BJ (cell line): ENCODE results near the gene TMEM82. TPM values are rescaled to one million over a fixed set of nuclear protein-coding genes. Genes with fewer than 3 reads are reported as not detected.

Experiments used
- CTCF ChIA-PET: fragments of 350-600 bp; formaldehyde crosslinking; extraction: SDS; loops from one replicate; lab custom pipeline; 2021; ENCODE audit warnings: antibody characterized with exemption, inconsistent platforms; lab: Yijun Ruan, JAX
- POLR2A ChIA-PET: fragments of 300-600 bp; sonication (Branson Sonifier 250); formaldehyde crosslinking; extraction: SDS; loops from one replicate; lab custom pipeline; 2021; ENCODE audit warnings: antibody characterized with exemption; lab: Charles Lee
- DNase-seq: peaks from one replicate; pipeline ENCODE4 v3.0.0-alpha.2; 2011; ENCODE audit warnings: low read depth
- H3K27me3 ChIP-seq: 2 replicates; pipeline ENCODE4 v1.6.0; 2011; ENCODE audit warnings: low read length; ENCODE audit not compliant: control insufficient read depth, insufficient read depth
- H3K36me3 ChIP-seq: 2 replicates; pipeline ENCODE4 v1.5.1; 2011; ENCODE audit warnings: low read length; ENCODE audit not compliant: control insufficient read depth, insufficient read depth
- H3K4me3 ChIP-seq: 2 replicates; pipeline ENCODE4 v1.5.1; 2011; ENCODE audit warnings: low read depth, mild to moderate bottlenecking, control low read depth, low read length
- polyA plus RNA-seq: library from polyadenylated mRNA; depleted of rRNA; stranded (reverse); fragments of >200 nt; gene quantifications from 2 replicates; pipeline ENCODE4 v1.2.3, GENCODE V29; 2011
- TF ChIP-seq, protein P1 (sequence below): IDR thresholded peaks from 2 replicates; pipeline ENCODE4 v1.5.1; 2011; ENCODE audit warnings: low read depth, mild to moderate bottlenecking, control low read depth, inconsistent platforms, low read length, moderate library complexity; ENCODE audit not compliant: insufficient read depth

Gene TMEM82
- polyA plus RNA-seq, 1 experiment, result not detected

DNA sequence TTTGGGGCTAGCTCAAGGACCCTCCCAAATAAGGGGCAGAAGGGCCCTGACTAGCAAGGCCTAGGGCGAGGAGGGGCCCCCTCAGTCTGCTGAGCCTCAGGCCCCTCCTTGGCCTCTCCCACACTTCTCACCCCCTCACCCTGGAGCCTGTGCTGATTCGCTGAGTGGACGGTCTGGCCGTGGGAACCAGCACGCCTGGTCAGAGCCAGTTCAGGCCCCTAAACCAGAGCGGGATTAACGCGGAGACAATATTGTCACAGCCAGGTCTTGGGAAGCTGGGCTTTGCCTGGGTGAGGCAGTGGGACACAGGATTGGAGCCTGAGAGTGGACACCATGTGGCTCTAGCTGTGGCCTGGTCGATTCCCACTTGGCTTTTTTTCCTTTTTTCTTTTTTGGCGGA lies 11.5 kb downstream of the TMEM82 start:
- no peak for DNase-seq
- CTCF ChIA-PET, result interaction anchor here (0.9 kb wide), 1 partner anchor 13 kb away, joined by 4 read pairs; no protein-coding TSS in a partner anchor
- Histone ChIP-seq H3K36me3 (no peaks in the 10 kb centered on the region), H3K4me3 (no peak overlapping the region), H3K27me3 (no peaks in the 10 kb centered on the region)
- POLR2A ChIA-PET, result no interaction called here
- TF ChIP-seq, protein P1, sequence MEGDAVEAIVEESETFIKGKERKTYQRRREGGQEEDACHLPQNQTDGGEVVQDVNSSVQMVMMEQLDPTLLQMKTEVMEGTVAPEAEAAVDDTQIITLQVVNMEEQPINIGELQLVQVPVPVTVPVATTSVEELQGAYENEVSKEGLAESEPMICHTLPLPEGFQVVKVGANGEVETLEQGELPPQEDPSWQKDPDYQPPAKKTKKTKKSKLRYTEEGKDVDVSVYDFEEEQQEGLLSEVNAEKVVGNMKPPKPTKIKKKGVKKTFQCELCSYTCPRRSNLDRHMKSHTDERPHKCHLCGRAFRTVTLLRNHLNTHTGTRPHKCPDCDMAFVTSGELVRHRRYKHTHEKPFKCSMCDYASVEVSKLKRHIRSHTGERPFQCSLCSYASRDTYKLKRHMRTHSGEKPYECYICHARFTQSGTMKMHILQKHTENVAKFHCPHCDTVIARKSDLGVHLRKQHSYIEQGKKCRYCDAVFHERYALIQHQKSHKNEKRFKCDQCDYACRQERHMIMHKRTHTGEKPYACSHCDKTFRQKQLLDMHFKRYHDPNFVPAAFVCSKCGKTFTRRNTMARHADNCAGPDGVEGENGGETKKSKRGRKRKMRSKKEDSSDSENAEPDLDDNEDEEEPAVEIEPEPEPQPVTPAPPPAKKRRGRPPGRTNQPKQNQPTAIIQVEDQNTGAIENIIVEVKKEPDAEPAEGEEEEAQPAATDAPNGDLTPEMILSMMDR, result no peak

DNA sequence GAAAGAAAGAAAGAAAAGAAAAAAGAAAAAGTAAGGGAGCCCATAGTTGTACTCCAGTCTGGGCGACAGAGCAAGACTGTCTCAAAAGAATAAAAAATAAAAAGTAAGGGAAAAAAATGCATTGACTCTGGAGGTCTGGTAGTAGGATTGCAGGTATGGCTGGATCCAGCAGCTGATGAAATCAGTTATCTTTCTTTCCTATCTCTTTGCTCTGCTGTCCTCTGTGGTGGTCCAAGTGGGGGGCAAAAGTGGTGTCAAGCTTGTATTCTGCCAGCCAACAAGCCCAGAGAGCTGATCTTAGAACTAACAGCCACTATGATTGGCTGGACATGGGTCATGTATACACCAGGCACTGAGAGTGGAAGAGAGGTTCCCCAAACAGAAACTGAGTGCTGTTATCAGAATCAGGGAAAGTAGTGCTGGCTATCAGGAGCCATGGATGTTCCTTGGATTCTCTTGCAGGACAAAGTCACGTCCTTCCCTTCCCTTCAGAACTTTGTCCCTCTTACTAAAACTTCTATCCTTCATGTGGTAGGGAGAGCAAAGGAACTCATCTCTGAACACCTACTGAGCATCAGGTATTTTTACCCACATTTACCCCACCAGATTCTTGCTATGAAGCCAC lies 12.8 kb downstream of the TMEM82 start:
- no peak for DNase-seq
- POLR2A ChIA-PET, result interaction anchor here (0.5 kb wide), 1 partner anchor 170 kb away, joined by 3 read pairs; no protein-coding TSS in a partner anchor
- Histone ChIP-seq H3K27me3 (no peaks in the 10 kb centered on the region), H3K4me3 (no peak overlapping the region), H3K36me3 (no peaks in the 10 kb centered on the region)
- TF ChIP-seq, protein P1, result no peak
- CTCF ChIA-PET, result interaction anchor here (3.2 kb wide), 1 partner anchor 14 kb away, joined by 12 read pairs; no protein-coding TSS in a partner anchor

DNA sequence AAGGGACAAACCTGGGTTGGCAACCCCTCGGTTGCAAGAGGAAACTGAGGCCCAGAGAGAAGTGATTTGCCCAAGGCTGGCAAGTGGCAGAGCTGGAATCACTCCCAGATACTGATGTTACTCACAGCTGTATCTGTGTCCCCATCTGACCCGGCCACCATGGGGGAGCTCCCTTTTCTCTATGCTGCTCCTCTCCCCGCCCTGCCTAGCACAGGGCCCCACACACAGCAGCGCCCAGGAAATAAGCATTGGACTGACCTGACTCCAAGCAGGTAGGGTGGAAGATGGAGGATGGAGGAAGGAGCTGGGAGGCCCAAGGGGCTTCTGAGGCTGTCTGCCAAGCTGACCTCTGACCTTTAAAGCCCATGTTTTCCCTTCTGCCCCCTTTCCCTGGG lies 13.3 kb downstream of the TMEM82 start:
- DNase-seq, result no peak
- POLR2A ChIA-PET, result interaction anchor here (0.5 kb wide), 1 partner anchor 169 kb away, joined by 3 read pairs; no protein-coding TSS in a partner anchor
- CTCF ChIA-PET, result interaction anchor here (0.8 to 3.2 kb wide), 2 partner anchors 15 to 37 kb away, joined by 3 to 12 read pairs; no protein-coding TSS in a partner anchor
- no peaks in the 10 kb centered on the region for H3K27me3 ChIP-seq
- H3K36me3 ChIP-seq, result no peaks in the 10 kb centered on the region
- H3K4me3 ChIP-seq, result no peak overlapping the region
- TF ChIP-seq, protein P1, result no peak

DNA sequence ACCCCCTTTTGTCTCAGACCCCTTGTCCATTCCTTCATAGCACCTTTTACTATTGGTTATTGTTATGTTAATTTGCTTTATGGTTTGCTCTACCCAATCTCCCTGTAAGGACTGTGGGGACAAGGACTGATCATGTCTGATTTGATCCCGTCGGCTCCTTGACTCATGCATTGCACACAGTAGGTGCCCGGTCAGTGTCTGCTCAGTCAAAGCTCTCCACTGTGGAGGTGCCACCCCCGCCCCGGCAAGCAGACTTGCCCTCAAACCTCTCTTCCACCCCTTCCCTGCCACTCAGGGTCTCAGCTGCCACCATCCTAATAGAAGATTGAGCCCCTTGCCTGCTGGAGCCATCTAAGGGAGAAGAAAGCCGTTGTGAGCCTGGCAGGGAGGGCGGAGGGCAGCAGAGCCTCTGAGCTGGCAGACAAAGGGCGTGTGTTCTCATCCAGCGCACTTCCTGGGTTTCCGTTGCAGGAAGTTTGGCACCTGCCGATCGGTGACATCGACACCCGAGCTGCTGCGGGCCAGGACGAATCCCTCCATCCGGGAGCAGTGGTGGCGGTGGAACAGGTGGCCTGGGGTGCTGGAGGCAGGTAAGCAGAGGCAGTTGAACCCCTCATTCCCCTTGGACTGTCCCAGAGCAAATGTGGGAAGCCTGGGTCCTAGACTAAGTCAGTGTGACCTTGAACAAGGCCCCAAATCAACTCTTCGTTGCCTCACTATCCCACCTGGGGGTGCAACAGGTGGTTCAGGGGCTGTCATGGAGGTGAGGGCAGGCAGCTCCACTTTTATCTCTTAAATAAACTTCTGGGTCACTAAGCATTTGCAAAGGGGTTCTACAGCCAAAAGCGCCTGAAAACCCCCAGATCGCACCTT lies 14.1 kb downstream of the TMEM82 start:
- ChIA-PET CTCF (interaction anchor here (0.8 to 3.2 kb wide), 3 partner anchors 16 to 38 kb away, joined by 3 to 12 read pairs (median 3); no protein-coding TSS in a partner anchor), POLR2A (no interaction called here)
- Histone ChIP-seq H3K4me3 (no peak overlapping the region), H3K36me3 (no peaks in the 10 kb centered on the region), H3K27me3 (no peaks in the 10 kb centered on the region)
- TF ChIP-seq, protein P1, result no peak
- no peak for DNase-seq

DNA sequence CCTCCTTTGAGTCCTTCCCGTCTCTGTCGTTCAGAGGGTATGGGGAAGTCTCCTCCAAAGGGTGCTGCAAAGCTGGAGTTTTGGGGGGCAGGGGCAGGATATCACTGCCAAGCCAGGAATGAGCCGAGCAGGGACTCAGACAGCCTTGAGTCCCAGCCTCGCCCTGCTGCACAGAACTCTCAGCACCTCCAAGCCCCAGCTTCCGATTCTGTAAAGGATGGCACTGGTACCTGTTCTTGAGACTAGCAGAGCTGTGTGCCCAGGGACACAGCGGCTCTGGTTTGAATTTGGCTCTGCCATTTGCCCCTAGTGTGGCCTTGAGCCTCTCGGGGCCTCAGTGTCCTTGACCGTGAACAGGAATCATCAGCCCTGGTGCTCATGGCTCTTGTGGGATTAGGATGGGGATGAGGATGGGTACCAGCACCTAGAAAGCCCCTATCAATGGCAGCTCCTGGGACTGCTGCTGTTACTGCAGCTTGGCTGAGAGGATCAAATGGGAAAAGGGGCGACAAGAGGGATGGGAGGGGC lies 14.8 kb downstream of the TMEM82 start:
- no peak for DNase-seq
- TF ChIP-seq, protein P1, result no peak
- CTCF ChIA-PET, result interaction anchor here (1.3 to 3.2 kb wide), 2 partner anchors 16 to 19 kb away, joined by 3 to 12 read pairs; no protein-coding TSS in a partner anchor
- no peaks in the 10 kb centered on the region for H3K27me3 ChIP-seq
- POLR2A ChIA-PET, result interaction anchor here (0.6 kb wide), 1 partner anchor 141 kb away, joined by 3 read pairs; no protein-coding TSS in a partner anchor
- H3K4me3 ChIP-seq, result no peak overlapping the region
- no peaks in the 10 kb centered on the region for H3K36me3 ChIP-seq
